CD14-positive monocyte (primary cell): ENCODE data around the gene KLHL22. TPM values are rescaled to one million over a fixed set of nuclear protein-coding genes. Genes with fewer than 3 reads are reported as not detected.

Experiments used
- DNase-seq, 3 donors: peaks; one replicate each; pipeline ENCODE4 v3.0.0-alpha.2; 2011 to 2022
- H2AFZ ChIP-seq: 2 replicates; pipeline ENCODE4 v1.6.0; 2012; ENCODE audit warnings: mild to moderate bottlenecking, low read depth, low read length, inconsistent platforms; ENCODE audit not compliant: insufficient read depth, poor library complexity, severe bottlenecking
- H3K27ac ChIP-seq, 2 donors: 1 replicate in 1 of 2; 2 replicates in 1 of 2; pipeline ENCODE4 v1.5.1; 2012 to 2013; ENCODE audit warnings: low read length in 2 of 2, control low read depth in 1 of 2, inconsistent platforms in 1 of 2, low read depth in 1 of 2, mild to moderate bottlenecking in 1 of 2
- H3K27me3 ChIP-seq, 2 donors: one replicate each; pipeline versions ENCODE4 v1.6.0 to v1.6.1; 2011 to 2013; ENCODE audit warnings: low read length in 2 of 2; ENCODE audit not compliant: control insufficient read depth in 2 of 2, insufficient read depth in 2 of 2
- H3K36me3 ChIP-seq, 2 donors: replicated peaks in 1 of 2; 1 replicate in 1 of 2; 2 replicates in 1 of 2; pipeline versions ENCODE4 v1.5.1 to v1.6.1; 2012 to 2013; ENCODE audit warnings: low read length in 2 of 2, control low read depth in 1 of 2, inconsistent platforms in 1 of 2, mild to moderate bottlenecking in 1 of 2; ENCODE audit not compliant: insufficient read depth in 2 of 2, control insufficient read depth in 1 of 2
- H3K4me1 ChIP-seq, 2 donors: 1 replicate in 1 of 2; 2 replicates in 1 of 2; pipeline versions ENCODE4 v1.5.1 to v1.6.1; 2012 to 2013; ENCODE audit warnings: low read length in 2 of 2, control low read depth in 1 of 2, inconsistent platforms in 1 of 2, mild to moderate bottlenecking in 1 of 2, moderate library complexity in 1 of 2; ENCODE audit not compliant: insufficient read depth in 2 of 2, control insufficient read depth in 1 of 2
- H3K4me2 ChIP-seq: replicated peaks from 2 replicates; pipeline ENCODE3; 2012; ENCODE audit warnings: low read length, moderate library complexity, mild to moderate bottlenecking; ENCODE audit not compliant: poor library complexity, severe bottlenecking; ENCODE audit errors: extremely low read depth
- H3K4me3 ChIP-seq, 3 experiments: fragments of 200-600 bp in 1 of 3; sonication (generic) in 1 of 3; replicated peaks in 1 of 3; 1 replicate in 2 of 3; 2 replicates in 1 of 3; pipeline ENCODE4 v1.5.1; 2011 to 2013; ENCODE audit warnings: low read length in 3 of 3, mild to moderate bottlenecking in 3 of 3, control low read depth in 2 of 3, low read depth in 2 of 3, inconsistent platforms in 1 of 3, moderate library complexity in 1 of 3
- H3K79me2 ChIP-seq: 2 replicates; pipeline ENCODE4 v1.6.0; 2012; ENCODE audit warnings: mild to moderate bottlenecking, control low read depth, inconsistent platforms, low read length, moderate library complexity; ENCODE audit not compliant: insufficient read depth
- H3K9ac ChIP-seq: 2 replicates; pipeline ENCODE4 v1.6.0; 2017; ENCODE audit warnings: low read length, mild to moderate bottlenecking; ENCODE audit not compliant: insufficient read depth, poor library complexity, severe bottlenecking
- H3K9me3 ChIP-seq, 2 donors: replicated peaks in 1 of 2; 1 replicate in 1 of 2; 2 replicates in 1 of 2; pipeline versions ENCODE4 v1.5.1 to v1.6.1; 2012 to 2013; ENCODE audit warnings: low read length in 2 of 2, control low read depth in 1 of 2; ENCODE audit not compliant: control insufficient read depth in 1 of 2, insufficient read depth in 1 of 2
- H4K20me1 ChIP-seq: 2 replicates; pipeline ENCODE4 v1.6.0; 2012; ENCODE audit warnings: mild to moderate bottlenecking, low read length, control low read depth, moderate library complexity; ENCODE audit not compliant: insufficient read depth
- H3K27ac Mint-ChIP-seq, 7 donors: one replicate each; pipeline ENCODE4 v1.8.0; 2020; ENCODE audit warnings: mild to moderate bottlenecking in 7 of 7, mixed read lengths in 7 of 7, moderate library complexity in 6 of 7, inconsistent platforms in 2 of 7
- H3K27me3 Mint-ChIP-seq, 3 donors: one replicate each; pipeline ENCODE4 v1.8.0; 2021 to 2022; ENCODE audit warnings: low read depth in 3 of 3, mild to moderate bottlenecking in 3 of 3, mixed read lengths in 3 of 3, moderate library complexity in 3 of 3, inconsistent platforms in 1 of 3
- H3K36me3 Mint-ChIP-seq, 2 donors: one replicate each; pipeline ENCODE4 v1.8.0; 2020; ENCODE audit warnings: mixed read lengths in 2 of 2, inconsistent platforms in 1 of 2, mild to moderate bottlenecking in 1 of 2
- H3K4me1 Mint-ChIP-seq: one replicate; pipeline ENCODE4 v1.8.0; 2020; ENCODE audit warnings: mild to moderate bottlenecking, mixed read lengths
- H3K4me3 Mint-ChIP-seq, 2 donors: one replicate each; pipeline ENCODE4 v1.8.0; 2020; ENCODE audit warnings: mild to moderate bottlenecking in 2 of 2, mixed read lengths in 2 of 2, moderate library complexity in 1 of 2
- H3K9me3 Mint-ChIP-seq, 7 donors: one replicate each; pipeline ENCODE4 v1.8.0; 2020 to 2022; ENCODE audit warnings: mixed read lengths in 7 of 7, mild to moderate bottlenecking in 6 of 7, moderate library complexity in 6 of 7, inconsistent platforms in 2 of 7
- WGBS: methylation state at CpG from one replicate; pipeline ENCODE4 v1.1.5; 2013; ENCODE audit warnings: missing lambda C conversion rate; ENCODE audit not compliant: insufficient coverage; 5-methylcytosine and 5-hydroxymethylcytosine counted together
- intact Hi-C, 2 donors: fragments of 100-400 bp; cut with micrococcal nuclease; formaldehyde crosslinking; loops; one replicate each; pipeline versions ENCODE4 v1.15.0 to v1.15.1; 2023
- polyA plus RNA-seq, 3 donors: library from polyadenylated mRNA; depleted of rRNA in 1 of 3; unstranded in 2 of 3; stranded (reverse) in 1 of 3; fragments of 300-500 nt in 2 of 3; fragments of >200 nt in 1 of 3; fragmentation: Illumina TruSeq in 2 of 3; gene quantifications; 1 replicate in 2 of 3; 2 replicates in 1 of 3; pipeline ENCODE4 v1.2.3, GENCODE V29; 2012 to 2021
- TF ChIP-seq, protein P1 (sequence below): fragments of 200-600 bp; IDR thresholded peaks from one replicate; pipeline ENCODE4 v1.8.0; 2022; ENCODE audit warnings: antibody characterized with exemption, mild to moderate bottlenecking

The KLHL22 gene
- polyA plus RNA-seq, 3 donors: 7.8 to 15.6 (median 9.2) TPM

GRCh38 chr22:20448630-20449029, 47.0 kb downstream of the KLHL22 start:
- peaks cover 17 to 59% of the 10 kb centered on the region in 2 donors for H3K36me3 ChIP-seq
- H3K4me2 ChIP-seq: no peak overlapping the region
- TF ChIP-seq, protein P1, sequence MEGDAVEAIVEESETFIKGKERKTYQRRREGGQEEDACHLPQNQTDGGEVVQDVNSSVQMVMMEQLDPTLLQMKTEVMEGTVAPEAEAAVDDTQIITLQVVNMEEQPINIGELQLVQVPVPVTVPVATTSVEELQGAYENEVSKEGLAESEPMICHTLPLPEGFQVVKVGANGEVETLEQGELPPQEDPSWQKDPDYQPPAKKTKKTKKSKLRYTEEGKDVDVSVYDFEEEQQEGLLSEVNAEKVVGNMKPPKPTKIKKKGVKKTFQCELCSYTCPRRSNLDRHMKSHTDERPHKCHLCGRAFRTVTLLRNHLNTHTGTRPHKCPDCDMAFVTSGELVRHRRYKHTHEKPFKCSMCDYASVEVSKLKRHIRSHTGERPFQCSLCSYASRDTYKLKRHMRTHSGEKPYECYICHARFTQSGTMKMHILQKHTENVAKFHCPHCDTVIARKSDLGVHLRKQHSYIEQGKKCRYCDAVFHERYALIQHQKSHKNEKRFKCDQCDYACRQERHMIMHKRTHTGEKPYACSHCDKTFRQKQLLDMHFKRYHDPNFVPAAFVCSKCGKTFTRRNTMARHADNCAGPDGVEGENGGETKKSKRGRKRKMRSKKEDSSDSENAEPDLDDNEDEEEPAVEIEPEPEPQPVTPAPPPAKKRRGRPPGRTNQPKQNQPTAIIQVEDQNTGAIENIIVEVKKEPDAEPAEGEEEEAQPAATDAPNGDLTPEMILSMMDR: no peak
- Mint-ChIP-seq H3K4me1 (no peaks in the 10 kb centered on the region), H3K36me3 (peaks cover 56% of the 10 kb centered on the region in 2 donors), H3K9me3 (no peaks in the 10 kb centered on the region), H3K27me3 (peaks cover 0 to 2% (median 0%) of the 10 kb centered on the region in 3 donors), H3K4me3 (no peak overlapping the region), H3K27ac (no peak overlapping the region)
- no peak overlapping the region for H2AFZ ChIP-seq
- no peak for DNase-seq
- H3K9ac ChIP-seq: no peak overlapping the region
- no peaks in the 10 kb centered on the region for H3K4me1 ChIP-seq
- H3K27me3 ChIP-seq: no peaks in the 10 kb centered on the region
- H3K9me3 ChIP-seq: no peaks in the 10 kb centered on the region
- no peak overlapping the region for H3K4me3 ChIP-seq
- no peaks in the 10 kb centered on the region for H3K79me2 ChIP-seq
- intact Hi-C loops: no loop called here
- H4K20me1 ChIP-seq: no peaks in the 10 kb centered on the region
- no peak overlapping the region for H3K27ac ChIP-seq
- WGBS: 100% methylated on average over 4 of the region's 5 CpGs

- Histone ChIP-seq H3K9me3 (no peaks in the 10 kb centered on the region), H3K9ac (no peak overlapping the region), H3K36me3 (peaks cover 32 to 64% of the 10 kb centered on the region in 2 donors), H3K27me3 (no peaks in the 10 kb centered on the region), H2AFZ (no peak overlapping the region), H4K20me1 (no peaks in the 10 kb centered on the region), H3K4me3 (no peak overlapping the region), H3K4me1 (no peaks in the 10 kb centered on the region), H3K79me2 (no peaks in the 10 kb centered on the region), H3K4me2 (no peak overlapping the region), H3K27ac (no peak overlapping the region)
- WGBS: 94% methylated on average over 13 of the region's 21 CpGs
- TF ChIP-seq, protein P1: no peak
- Mint-ChIP-seq H3K27ac (no peak overlapping the region), H3K4me1 (no peaks in the 10 kb centered on the region), H3K4me3 (no peak overlapping the region), H3K9me3 (no peaks in the 10 kb centered on the region), H3K36me3 (peaks cover 61 to 65% of the 10 kb centered on the region in 2 donors), H3K27me3 (peaks cover 0 to 3% (median 0%) of the 10 kb centered on the region in 3 donors)
- intact Hi-C loops: no loop called here
- DNase-seq: no peak
Measured at GRCh38 chr22:20446383-20446970, 49.1 kb downstream of the KLHL22 start.
